CD14-positive monocyte (primary cell): ENCODE data around the gene LACTBL1. TPM values are rescaled to one million over a fixed set of nuclear protein-coding genes. Genes with fewer than 3 reads are reported as not detected.

ENCODE experiments used
- DNase-seq, 3 donors: peaks; one replicate each; pipeline ENCODE4 v3.0.0-alpha.2; 2011 to 2022
- H2AFZ ChIP-seq: 2 replicates; pipeline ENCODE4 v1.6.0; 2012; ENCODE audit warnings: mild to moderate bottlenecking, low read depth, low read length, inconsistent platforms; ENCODE audit not compliant: insufficient read depth, poor library complexity, severe bottlenecking
- H3K27ac ChIP-seq, 2 donors: 1 replicate in 1 of 2; 2 replicates in 1 of 2; pipeline ENCODE4 v1.5.1; 2012 to 2013; ENCODE audit warnings: low read length in 2 of 2, control low read depth in 1 of 2, inconsistent platforms in 1 of 2, low read depth in 1 of 2, mild to moderate bottlenecking in 1 of 2
- H3K27me3 ChIP-seq, 2 donors: one replicate each; pipeline versions ENCODE4 v1.6.0 to v1.6.1; 2011 to 2013; ENCODE audit warnings: low read length in 2 of 2; ENCODE audit not compliant: control insufficient read depth in 2 of 2, insufficient read depth in 2 of 2
- H3K36me3 ChIP-seq, 2 donors: replicated peaks in 1 of 2; 1 replicate in 1 of 2; 2 replicates in 1 of 2; pipeline versions ENCODE4 v1.5.1 to v1.6.1; 2012 to 2013; ENCODE audit warnings: low read length in 2 of 2, control low read depth in 1 of 2, inconsistent platforms in 1 of 2, mild to moderate bottlenecking in 1 of 2; ENCODE audit not compliant: insufficient read depth in 2 of 2, control insufficient read depth in 1 of 2
- H3K4me1 ChIP-seq, 2 donors: 1 replicate in 1 of 2; 2 replicates in 1 of 2; pipeline versions ENCODE4 v1.5.1 to v1.6.1; 2012 to 2013; ENCODE audit warnings: low read length in 2 of 2, control low read depth in 1 of 2, inconsistent platforms in 1 of 2, mild to moderate bottlenecking in 1 of 2, moderate library complexity in 1 of 2; ENCODE audit not compliant: insufficient read depth in 2 of 2, control insufficient read depth in 1 of 2
- H3K4me2 ChIP-seq: replicated peaks from 2 replicates; pipeline ENCODE3; 2012; ENCODE audit warnings: low read length, moderate library complexity, mild to moderate bottlenecking; ENCODE audit not compliant: poor library complexity, severe bottlenecking; ENCODE audit errors: extremely low read depth
- H3K4me3 ChIP-seq, 3 experiments: fragments of 200-600 bp in 1 of 3; sonication (generic) in 1 of 3; replicated peaks in 1 of 3; 1 replicate in 2 of 3; 2 replicates in 1 of 3; pipeline ENCODE4 v1.5.1; 2011 to 2013; ENCODE audit warnings: low read length in 3 of 3, mild to moderate bottlenecking in 3 of 3, control low read depth in 2 of 3, low read depth in 2 of 3, inconsistent platforms in 1 of 3, moderate library complexity in 1 of 3
- H3K79me2 ChIP-seq: 2 replicates; pipeline ENCODE4 v1.6.0; 2012; ENCODE audit warnings: mild to moderate bottlenecking, control low read depth, inconsistent platforms, low read length, moderate library complexity; ENCODE audit not compliant: insufficient read depth
- H3K9ac ChIP-seq: 2 replicates; pipeline ENCODE4 v1.6.0; 2017; ENCODE audit warnings: low read length, mild to moderate bottlenecking; ENCODE audit not compliant: insufficient read depth, poor library complexity, severe bottlenecking
- H3K9me3 ChIP-seq, 2 donors: replicated peaks in 1 of 2; 1 replicate in 1 of 2; 2 replicates in 1 of 2; pipeline versions ENCODE4 v1.5.1 to v1.6.1; 2012 to 2013; ENCODE audit warnings: low read length in 2 of 2, control low read depth in 1 of 2; ENCODE audit not compliant: control insufficient read depth in 1 of 2, insufficient read depth in 1 of 2
- H4K20me1 ChIP-seq: 2 replicates; pipeline ENCODE4 v1.6.0; 2012; ENCODE audit warnings: mild to moderate bottlenecking, low read length, control low read depth, moderate library complexity; ENCODE audit not compliant: insufficient read depth
- H3K27ac Mint-ChIP-seq, 7 donors: one replicate each; pipeline ENCODE4 v1.8.0; 2020; ENCODE audit warnings: mild to moderate bottlenecking in 7 of 7, mixed read lengths in 7 of 7, moderate library complexity in 6 of 7, inconsistent platforms in 2 of 7
- H3K27me3 Mint-ChIP-seq, 3 donors: one replicate each; pipeline ENCODE4 v1.8.0; 2021 to 2022; ENCODE audit warnings: low read depth in 3 of 3, mild to moderate bottlenecking in 3 of 3, mixed read lengths in 3 of 3, moderate library complexity in 3 of 3, inconsistent platforms in 1 of 3
- H3K36me3 Mint-ChIP-seq, 2 donors: one replicate each; pipeline ENCODE4 v1.8.0; 2020; ENCODE audit warnings: mixed read lengths in 2 of 2, inconsistent platforms in 1 of 2, mild to moderate bottlenecking in 1 of 2
- H3K4me1 Mint-ChIP-seq: one replicate; pipeline ENCODE4 v1.8.0; 2020; ENCODE audit warnings: mild to moderate bottlenecking, mixed read lengths
- H3K4me3 Mint-ChIP-seq, 2 donors: one replicate each; pipeline ENCODE4 v1.8.0; 2020; ENCODE audit warnings: mild to moderate bottlenecking in 2 of 2, mixed read lengths in 2 of 2, moderate library complexity in 1 of 2
- H3K9me3 Mint-ChIP-seq, 7 donors: one replicate each; pipeline ENCODE4 v1.8.0; 2020 to 2022; ENCODE audit warnings: mixed read lengths in 7 of 7, mild to moderate bottlenecking in 6 of 7, moderate library complexity in 6 of 7, inconsistent platforms in 2 of 7
- CTCF ChIP-seq: fragments of 200-600 bp; IDR thresholded peaks from one replicate; pipeline ENCODE4 v1.8.0; 2022; ENCODE audit warnings: antibody characterized with exemption, mild to moderate bottlenecking
- WGBS: methylation state at CpG from one replicate; pipeline ENCODE4 v1.1.5; 2013; ENCODE audit warnings: missing lambda C conversion rate; ENCODE audit not compliant: insufficient coverage; 5-methylcytosine and 5-hydroxymethylcytosine counted together
- intact Hi-C, 2 donors: fragments of 100-400 bp; cut with micrococcal nuclease; formaldehyde crosslinking; loops; one replicate each; pipeline versions ENCODE4 v1.15.0 to v1.15.1; 2023
- polyA plus RNA-seq, 3 donors: library from polyadenylated mRNA; depleted of rRNA in 1 of 3; unstranded in 2 of 3; stranded (reverse) in 1 of 3; fragments of 300-500 nt in 2 of 3; fragments of >200 nt in 1 of 3; fragmentation: Illumina TruSeq in 2 of 3; gene quantifications; 1 replicate in 2 of 3; 2 replicates in 1 of 3; pipeline ENCODE4 v1.2.3, GENCODE V29; 2012 to 2021

LACTBL1 gene
- polyA plus RNA-seq, 3 donors: not detected

DNA sequence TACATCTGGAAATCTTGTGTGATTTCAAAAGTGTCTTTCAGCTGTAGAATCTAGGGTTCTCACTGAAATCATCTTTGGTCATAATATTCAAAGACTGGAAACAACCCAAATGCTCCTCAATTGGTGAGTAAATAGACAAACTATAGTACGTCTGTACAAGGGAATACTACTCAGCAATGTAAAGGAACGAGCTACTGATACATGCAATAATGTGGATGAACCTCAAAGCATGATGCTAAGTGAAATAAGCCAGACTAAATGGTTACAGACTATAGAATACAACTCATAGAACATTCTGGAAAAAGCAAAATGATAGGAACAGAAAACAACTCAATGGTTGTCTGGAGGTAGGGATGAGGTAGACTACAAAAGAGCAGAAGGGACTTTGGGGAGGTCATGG lies 2.6 kb downstream of the LACTBL1 start:
- no peaks in the 10 kb centered on the region for H3K4me1 ChIP-seq
- no peak for TF ChIP-seq CTCF
- intact Hi-C loops: no loop called here
- no peak overlapping the region for H3K27ac ChIP-seq
- Mint-ChIP-seq H3K27me3 (peaks cover 27 to 45% (median 31%) of the 10 kb centered on the region in 3 donors), H3K4me1 (no peaks in the 10 kb centered on the region), H3K4me3 (no peak overlapping the region), H3K27ac (no peak overlapping the region), H3K36me3 (no peaks in the 10 kb centered on the region), H3K9me3 (peaks cover 2 to 6% (median 4%) of the 10 kb centered on the region in 7 donors)
- DNase-seq: no peak
- no peak overlapping the region for H3K9ac ChIP-seq
- H3K9me3 ChIP-seq: no peaks in the 10 kb centered on the region
- no CpG with 5 or more reads among the region's 2 CpGs for WGBS
- H3K79me2 ChIP-seq: no peaks in the 10 kb centered on the region
- no peak overlapping the region for H3K4me3 ChIP-seq
- peaks cover 16 to 22% of the 10 kb centered on the region in 2 donors for H3K27me3 ChIP-seq
- no peak overlapping the region for H2AFZ ChIP-seq
- no peaks in the 10 kb centered on the region for H4K20me1 ChIP-seq
- no peak overlapping the region for H3K4me2 ChIP-seq
- no peaks in the 10 kb centered on the region for H3K36me3 ChIP-seq

- no peaks in the 10 kb centered on the region for H3K9me3 ChIP-seq
- H3K4me3 Mint-ChIP-seq: peak overlapping the region in 1 of 2 donors; percentile 39
- peaks cover 16 to 22% of the 10 kb centered on the region in 2 donors for H3K27me3 ChIP-seq
- H4K20me1 ChIP-seq: no peaks in the 10 kb centered on the region
- intact Hi-C loops: no loop called here
- no peak overlapping the region for H3K27ac ChIP-seq
- 15% methylated on average over 4 of the region's 5 CpGs for WGBS
- no peaks in the 10 kb centered on the region for H3K36me3 ChIP-seq
- no peak for TF ChIP-seq CTCF
- no peak overlapping the region for H2AFZ ChIP-seq
- H3K4me1 Mint-ChIP-seq: no peaks in the 10 kb centered on the region
- H3K79me2 ChIP-seq: no peaks in the 10 kb centered on the region
- H3K4me3 ChIP-seq: no peak overlapping the region
- no peak for DNase-seq
- H3K36me3 Mint-ChIP-seq: no peaks in the 10 kb centered on the region
- H3K4me2 ChIP-seq: no peak overlapping the region
- no peaks in the 10 kb centered on the region for H3K4me1 ChIP-seq
- H3K9me3 Mint-ChIP-seq: peaks cover 2 to 6% (median 4%) of the 10 kb centered on the region in 7 donors
- H3K27me3 Mint-ChIP-seq: peaks cover 27 to 45% (median 31%) of the 10 kb centered on the region in 3 donors
- H3K27ac Mint-ChIP-seq: no peak overlapping the region
- H3K9ac ChIP-seq: no peak overlapping the region
Measured at GRCh38 chr1:22969304-22969709, 3.4 kb downstream of the LACTBL1 start.
